ENCODE data around the gene ATPAF2.

- TF ChIP-seq CTCF (IDR thresholded peaks at IDR 0.05 in 8 of 11, conservative IDR thresholded peaks at IDR 0.05 in 3 of 11) (no peak), POLR2AphosphoS5 (IDR thresholded peaks at IDR 0.05) (no peak)
These were observed 67.4 kb downstream of the ATPAF2 start for GRCh38 chr17:17971431-17972125.

Measured in spleen (tissue), 7 donors.